Erythroblast (primary cell): ENCODE results near the gene AFG3L2.

ENCODE experiments used
- GATA1 ChIP-seq: IDR thresholded peaks from 2 replicates; pipeline ENCODE4 v1.6.1; 2011; ENCODE audit warnings: low read depth, mild to moderate bottlenecking, control low read depth, low read length, moderate library complexity
- POLR2A ChIP-seq: IDR thresholded peaks from 2 replicates; pipeline ENCODE4 v1.6.1; 2011; ENCODE audit warnings: mild to moderate bottlenecking, low read length

GRCh38 chr18:12336171-12336613, 40.8 kb downstream of the AFG3L2 start:
- TF ChIP-seq POLR2A: no peak
- TF ChIP-seq GATA1: no peak
